Activated B cell treated with CpG ODN at 0.5 μM for 24 hours (primary cell): ENCODE data around the gene EFEMP2. TPM values are rescaled to one million over a fixed set of nuclear protein-coding genes. Genes with fewer than 3 reads are reported as not detected.
A peak's percentile ranks its signal among the peaks of the same experiment; 100 is the strongest.

ENCODE experiments used
- ATAC-seq: fragments of 200-7000 bp; cut with Tn5 transposase; one replicate; pipeline ENCODE4 v1.10.0; 2021; ENCODE audit warnings: low read depth, mild to moderate bottlenecking, moderate library complexity
- CTCF ChIA-PET: fragments of 350-600 bp; sonication (Branson Sonifier 250); formaldehyde crosslinking; loops from one replicate; lab custom pipeline; 2021; ENCODE audit warnings: antibody characterized with exemption; lab: Charles Lee
- POLR2A ChIA-PET: fragments of 350-600 bp; sonication (Branson Sonifier 250); formaldehyde crosslinking; loops from one replicate; lab custom pipeline; 2021; ENCODE audit warnings: antibody characterized with exemption; lab: Charles Lee
- DNase-seq: peaks from one replicate; pipeline ENCODE4 v3.0.0; 2022
- H3K27ac Mint-ChIP-seq: one replicate; pipeline ENCODE4 v1.8.0; 2020; ENCODE audit warnings: mixed read lengths
- H3K27me3 Mint-ChIP-seq: one replicate; pipeline ENCODE4 v1.8.0; 2021; ENCODE audit warnings: mixed read lengths
- H3K36me3 Mint-ChIP-seq: one replicate; pipeline ENCODE4 v1.8.0; 2021; ENCODE audit warnings: low read depth, mixed read lengths
- H3K4me1 Mint-ChIP-seq: one replicate; pipeline ENCODE4 v1.8.0; 2021; ENCODE audit warnings: mixed read lengths
- H3K4me3 Mint-ChIP-seq: one replicate; pipeline ENCODE4 v1.8.0; 2020; ENCODE audit warnings: mild to moderate bottlenecking, mixed read lengths
- H3K9me3 Mint-ChIP-seq: one replicate; pipeline ENCODE4 v1.8.0; 2020; ENCODE audit warnings: mixed read lengths
- intact Hi-C: fragments of 100-400 bp; cut with micrococcal nuclease; formaldehyde crosslinking; loops from one replicate; pipeline ENCODE4 v1.15.1; 2024
- total RNA-seq: library from RNA; stranded (reverse); gene quantifications from 2 replicates; pipeline ENCODE4 v1.2.3, GENCODE V29; 2022
- TF ChIP-seq, protein P1 (sequence below): fragments of 200-600 bp; IDR thresholded peaks from one replicate; pipeline ENCODE4 v1.8.0; 2022; ENCODE audit warnings: antibody characterized with exemption, mild to moderate bottlenecking

Gene EFEMP2
- total RNA-seq, 1 donor from 2014 or later, result 3.8 TPM

DNA sequence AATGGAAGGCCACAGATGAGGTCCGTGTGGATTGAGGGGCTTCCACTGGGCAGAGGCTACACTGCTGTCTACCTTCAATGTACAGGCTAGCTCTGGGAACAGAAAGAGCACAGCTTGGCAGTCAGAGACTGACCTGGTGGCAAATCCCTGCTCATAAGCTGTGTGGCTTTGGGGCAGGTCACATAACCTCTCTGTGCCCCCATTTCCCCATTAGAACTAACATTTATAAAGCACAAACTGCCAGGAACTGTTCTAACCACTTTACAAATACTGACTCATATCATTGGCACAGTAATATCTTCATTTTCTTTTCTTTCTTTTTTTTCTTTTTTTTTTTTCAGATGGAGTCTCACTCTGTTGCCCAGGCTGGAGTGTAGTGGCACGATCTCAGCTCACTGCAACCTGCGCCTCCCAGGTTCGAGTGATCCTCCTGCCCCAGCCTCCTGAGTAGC is 24.4 kb upstream of the EFEMP2 start:
- intact Hi-C loops, result no loop called here
- peaks cover 37% of the 10 kb centered on the region for H3K4me1 Mint-ChIP-seq
- DNase-seq (no peak), ATAC-seq (no peak)
- H3K36me3 Mint-ChIP-seq, result no peaks in the 10 kb centered on the region
- no peaks in the 10 kb centered on the region for H3K9me3 Mint-ChIP-seq
- POLR2A ChIA-PET, result interaction anchor here (1.7 to 2.2 kb wide), 2 partner anchors 8 to 22 kb away, joined by 5 to 17 read pairs; partner anchors contain the start of genes C11orf68, DRAP1 and FIBP
- TF ChIP-seq, protein P1, sequence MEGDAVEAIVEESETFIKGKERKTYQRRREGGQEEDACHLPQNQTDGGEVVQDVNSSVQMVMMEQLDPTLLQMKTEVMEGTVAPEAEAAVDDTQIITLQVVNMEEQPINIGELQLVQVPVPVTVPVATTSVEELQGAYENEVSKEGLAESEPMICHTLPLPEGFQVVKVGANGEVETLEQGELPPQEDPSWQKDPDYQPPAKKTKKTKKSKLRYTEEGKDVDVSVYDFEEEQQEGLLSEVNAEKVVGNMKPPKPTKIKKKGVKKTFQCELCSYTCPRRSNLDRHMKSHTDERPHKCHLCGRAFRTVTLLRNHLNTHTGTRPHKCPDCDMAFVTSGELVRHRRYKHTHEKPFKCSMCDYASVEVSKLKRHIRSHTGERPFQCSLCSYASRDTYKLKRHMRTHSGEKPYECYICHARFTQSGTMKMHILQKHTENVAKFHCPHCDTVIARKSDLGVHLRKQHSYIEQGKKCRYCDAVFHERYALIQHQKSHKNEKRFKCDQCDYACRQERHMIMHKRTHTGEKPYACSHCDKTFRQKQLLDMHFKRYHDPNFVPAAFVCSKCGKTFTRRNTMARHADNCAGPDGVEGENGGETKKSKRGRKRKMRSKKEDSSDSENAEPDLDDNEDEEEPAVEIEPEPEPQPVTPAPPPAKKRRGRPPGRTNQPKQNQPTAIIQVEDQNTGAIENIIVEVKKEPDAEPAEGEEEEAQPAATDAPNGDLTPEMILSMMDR, result no peak
- CTCF ChIA-PET, result interaction anchor here (1.2 to 2.7 kb wide), 2 partner anchors 9 to 12 kb away, joined by 3 to 10 read pairs; partner anchors contain the start of gene FIBP
- no peak overlapping the region for H3K4me3 Mint-ChIP-seq
- peaks cover 2% of the 10 kb centered on the region for H3K27me3 Mint-ChIP-seq
- H3K27ac Mint-ChIP-seq, result no peak overlapping the region

DNA sequence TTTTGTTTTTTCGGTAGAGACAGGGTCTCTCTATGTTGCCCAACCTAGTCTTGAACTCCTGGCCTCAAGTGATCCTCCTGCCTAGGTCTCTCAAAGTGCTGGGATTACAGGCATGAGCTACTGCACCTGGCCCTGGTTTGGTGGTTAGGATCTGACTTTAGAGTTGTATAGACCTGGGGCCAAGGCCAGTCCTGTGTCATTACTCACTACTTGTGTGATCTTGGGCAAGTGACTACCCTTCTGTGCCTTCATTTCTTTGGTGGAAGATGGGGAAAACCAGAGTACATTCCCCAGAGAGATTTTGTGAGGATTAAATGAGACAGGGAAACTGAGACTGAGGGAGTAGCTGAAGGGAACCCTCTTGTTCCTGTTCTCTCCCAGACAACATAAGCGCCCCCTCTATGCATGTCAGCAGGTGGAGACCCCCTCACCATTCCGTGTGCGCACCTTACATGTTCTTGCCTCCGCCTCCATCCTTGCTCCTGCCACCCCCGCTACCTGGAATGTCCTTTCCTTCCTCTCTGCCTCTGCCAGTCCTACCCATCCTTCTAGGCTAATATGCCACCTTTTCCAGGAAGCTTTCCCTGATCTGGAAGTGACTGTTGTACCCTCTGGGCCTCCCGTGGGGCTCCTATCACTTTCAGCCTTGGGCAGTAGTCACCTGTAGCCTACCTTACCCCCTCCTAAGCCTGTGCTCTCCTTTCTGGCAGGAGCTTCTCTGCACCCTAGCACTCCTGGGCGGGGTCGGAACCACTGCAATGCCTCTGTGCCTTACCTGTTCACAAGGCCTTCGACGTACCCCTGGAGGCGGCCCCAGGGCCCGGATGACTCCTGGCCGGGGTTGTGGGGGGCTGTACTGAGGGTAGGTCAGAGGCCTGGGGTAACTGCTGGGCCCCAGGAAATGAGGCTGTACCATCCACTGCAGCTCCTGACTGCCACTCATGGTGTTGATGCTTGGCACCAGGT is 23.7 kb upstream of the EFEMP2 start:
- intact Hi-C loops, result no loop called here
- no peak overlapping the region for H3K4me3 Mint-ChIP-seq
- POLR2A ChIA-PET, result interaction anchor here (1.7 to 2.2 kb wide), 2 partner anchors 8 to 23 kb away, joined by 5 to 17 read pairs; partner anchors contain the start of genes C11orf68, DRAP1 and FIBP

DNA sequence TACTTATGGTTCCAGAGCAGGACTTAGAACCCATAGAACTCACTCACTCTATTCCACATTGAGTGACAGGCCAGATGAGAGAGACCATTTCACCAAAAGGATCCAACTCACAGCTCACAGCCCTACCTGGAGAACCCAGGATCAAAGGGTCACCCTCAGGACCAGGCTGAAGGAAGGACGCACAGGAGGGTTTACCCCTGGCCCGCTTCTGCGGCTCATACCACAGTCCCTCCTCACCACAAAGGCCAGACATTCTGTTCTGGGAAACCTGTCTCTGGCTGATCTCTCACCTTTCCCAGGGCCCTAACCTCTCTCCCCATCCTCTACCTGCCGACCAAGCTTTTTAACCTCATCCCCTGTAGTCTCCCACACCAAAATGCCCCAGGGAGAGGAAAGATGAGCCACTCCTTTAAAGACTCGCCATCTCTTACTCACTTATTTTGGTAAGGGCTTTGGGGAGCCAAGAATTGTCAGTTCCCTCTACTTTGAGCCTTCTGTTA is 22.9 kb upstream of the EFEMP2 start:
- no peaks in the 10 kb centered on the region for H3K9me3 Mint-ChIP-seq
- ChIA-PET POLR2A (interaction anchor here (0.7 to 2.9 kb wide), 6 partner anchors 7 to 32 kb away, joined by 4 to 17 read pairs (median 5); partner anchors contain the start of genes C11orf68, DRAP1 and FIBP), CTCF (interaction anchor here (1.2 kb wide), 1 partner anchor 7 kb away, joined by 3 read pairs; the partner anchor contains the start of gene FIBP)
- ATAC-seq (no peak), DNase-seq (no peak)
- TF ChIP-seq, protein P1, result no peak
- no peak overlapping the region for H3K4me3 Mint-ChIP-seq
- H3K27me3 Mint-ChIP-seq, result peaks cover under 1% of the 10 kb centered on the region
- no peaks in the 10 kb centered on the region for H3K36me3 Mint-ChIP-seq
- no peak overlapping the region for H3K27ac Mint-ChIP-seq
- peaks cover 37% of the 10 kb centered on the region for H3K4me1 Mint-ChIP-seq
- intact Hi-C loops, result no loop called here

More for the DNA sequence above, 23.7 kb upstream of the EFEMP2 start:
- ATAC-seq (no peak), DNase-seq (no peak)
- H3K27ac Mint-ChIP-seq, result peak overlapping the region; percentile 0
- H3K4me1 Mint-ChIP-seq, result peaks cover 44% of the 10 kb centered on the region
- TF ChIP-seq, protein P1, result no peak
- no peaks in the 10 kb centered on the region for H3K9me3 Mint-ChIP-seq
- no peaks in the 10 kb centered on the region for H3K36me3 Mint-ChIP-seq
- H3K27me3 Mint-ChIP-seq, result peaks cover 2% of the 10 kb centered on the region
- CTCF ChIA-PET, result interaction anchor here (1.2 to 2.7 kb wide), 2 partner anchors 8 to 11 kb away, joined by 3 to 10 read pairs; partner anchors contain the start of gene FIBP

DNA sequence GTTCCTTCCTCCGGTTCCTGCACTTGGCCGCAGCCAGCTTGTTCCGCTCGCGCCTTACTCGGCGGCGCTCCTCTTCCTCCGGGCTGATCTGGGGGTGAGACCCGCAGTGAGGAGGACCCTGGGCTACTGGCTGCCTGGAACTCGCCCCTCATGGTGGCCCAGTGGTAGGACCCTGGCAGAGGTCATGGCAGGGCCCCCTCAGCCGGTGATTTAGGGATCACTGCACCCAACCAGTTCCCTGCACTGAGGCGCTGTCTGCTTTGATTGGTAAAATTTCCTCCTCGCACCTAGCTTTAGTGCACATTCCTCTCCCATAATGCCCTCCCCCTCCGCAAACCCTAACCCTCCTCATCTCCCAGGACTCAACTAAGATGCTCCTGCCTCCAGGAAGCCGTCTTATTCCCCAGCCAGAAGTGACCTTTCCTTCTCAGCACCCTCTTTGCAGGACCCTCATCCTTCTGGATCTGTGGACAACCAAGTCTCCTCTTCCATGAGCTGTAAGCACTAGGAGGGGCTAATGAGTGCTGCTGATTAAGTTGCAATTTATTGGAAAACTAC is 21.5 kb upstream of the EFEMP2 start:
- Mint-ChIP-seq H3K27me3 (no peaks in the 10 kb centered on the region), H3K4me1 (peaks cover 46% of the 10 kb centered on the region), H3K36me3 (no peaks in the 10 kb centered on the region), H3K9me3 (no peaks in the 10 kb centered on the region), H3K27ac (peak overlapping the region; percentile 86), H3K4me3 (peak overlapping the region; percentile 78)
- intact Hi-C loops, result no loop called here
- POLR2A ChIA-PET, result interaction anchor here (0.9 to 11.8 kb wide), 17 partner anchors 8 to 471 kb away, joined by 3 to 340 read pairs (median 4); partner anchors contain the start of genes C11orf68, CFL1, KAT5 and MUS81
- ATAC-seq (no peak), DNase-seq (no peak)
- CTCF ChIA-PET, result interaction anchor here (0.6 to 2.7 kb wide), 2 partner anchors 9 to 35 kb away, joined by 3 to 17 read pairs; no protein-coding TSS in a partner anchor
- TF ChIP-seq, protein P1, result no peak
